Measurements from ENCODE around the gene C3orf62. TPM values are rescaled to one million over a fixed set of nuclear protein-coding genes. Genes with fewer than 3 reads are reported as not detected.

C3orf62 gene
- 6.5 TPM for total RNA-seq

- peak; percentile 61 to 76 for DNase-seq (ENCODE audit: low spot score in 2 of 2)
- no peak for FAIRE-seq
Measured at GRCh38 chr3:49276475-49277382, at the start of gene C3orf62. Gene C3orf62 (minus strand): TSS chr3:49277232. CDS start chr3:49276872, 360 bp downstream.

DNA sequence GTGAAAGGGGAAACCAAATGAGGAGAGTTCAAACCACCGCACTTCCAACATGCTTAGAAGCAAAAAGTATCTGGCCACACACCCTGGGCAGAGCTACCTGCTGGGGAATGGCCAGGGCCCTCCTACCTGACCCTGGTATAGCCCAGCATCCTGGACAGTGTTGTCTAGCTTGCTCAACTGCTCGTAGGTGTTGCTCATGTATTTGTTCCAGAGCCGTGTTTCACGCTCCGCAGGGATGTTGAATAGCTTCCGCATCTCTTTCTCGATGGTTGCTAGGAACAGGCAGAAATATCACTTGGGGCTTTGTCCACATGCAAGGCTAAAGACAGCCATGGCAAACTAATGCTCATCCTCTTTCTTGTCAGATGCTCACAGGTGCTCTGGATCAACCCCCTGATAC lies 47.7 kb upstream of the C3orf62 start:
- DNase-seq (ENCODE audit: low spot score in 2 of 2) (no peak), FAIRE-seq (no peak)

- no peak for FAIRE-seq
Measured at GRCh38 chr3:49316696-49317457, 39.8 kb upstream of the C3orf62 start.

DNA sequence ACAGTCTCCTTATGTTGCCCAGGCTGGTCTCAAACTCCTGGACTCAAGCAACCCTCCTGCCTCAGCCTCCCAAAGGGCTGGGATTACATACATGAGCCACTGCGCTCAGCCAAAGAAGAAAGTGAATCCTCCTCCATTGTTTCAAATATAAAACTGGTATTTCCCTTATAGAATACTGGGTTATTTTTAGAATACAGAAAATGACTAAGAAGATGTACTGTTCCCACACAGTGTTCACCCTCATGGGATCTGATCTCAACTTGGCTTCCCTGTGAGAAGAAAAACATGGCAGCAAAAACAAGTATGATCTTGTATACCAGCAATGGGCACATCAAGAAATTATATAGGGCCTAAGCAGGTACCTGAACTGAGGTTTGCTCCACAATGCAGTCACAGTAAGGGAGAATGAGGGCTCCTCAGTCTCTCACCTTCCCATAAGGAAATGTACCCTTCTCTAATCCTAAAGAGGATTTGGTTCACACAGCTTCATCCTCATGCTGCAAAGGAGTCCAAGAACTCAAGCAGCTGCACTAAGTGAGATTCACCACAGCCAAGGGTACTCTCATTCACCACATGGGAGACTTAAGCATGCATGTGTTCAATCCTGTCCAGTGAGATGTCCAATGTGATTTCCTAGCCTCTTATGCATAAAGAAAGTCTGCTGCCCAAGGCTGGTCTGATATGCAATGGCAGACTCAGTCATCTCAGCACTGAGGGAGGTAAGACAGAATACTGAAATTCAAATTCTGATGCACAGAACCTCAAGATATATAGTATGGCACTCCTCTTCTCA lies 37.1 kb upstream of the C3orf62 start:
- DNase-seq (ENCODE audit: low spot score in 2 of 2), result no peak
- no peak for FAIRE-seq

More at GRCh38 chr3:49316696-49317457, 39.8 kb upstream of the C3orf62 start:
- DNase-seq (ENCODE audit: low spot score in 2 of 2), result no peak

DNA sequence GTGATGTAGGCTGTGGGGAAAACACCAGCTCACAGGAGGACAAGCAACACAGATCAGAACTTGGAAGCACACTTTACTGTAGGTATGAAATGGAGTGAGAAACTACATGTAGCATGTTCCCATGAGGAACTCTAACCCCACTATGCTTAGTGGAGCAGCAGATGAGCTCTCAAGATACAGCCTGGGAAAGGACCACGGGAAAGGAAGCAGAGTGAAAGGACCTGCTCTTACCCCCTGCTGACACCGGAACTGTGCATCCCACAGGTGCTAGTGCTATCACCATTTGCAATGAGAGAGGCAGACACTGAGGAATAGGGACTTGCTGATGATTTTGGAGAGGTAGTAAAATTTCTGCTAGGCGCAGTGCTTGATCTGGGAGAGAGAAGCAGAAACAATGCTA lies 34.3 kb upstream of the C3orf62 start:
- no peak for FAIRE-seq
- DNase-seq (ENCODE audit: low spot score in 2 of 2), result no peak

GRCh38 chr3:49310677-49311076 lies 33.6 kb upstream of the C3orf62 start:
- DNase-seq (ENCODE audit: low spot score in 2 of 2) (no peak), FAIRE-seq (no peak)

DNA sequence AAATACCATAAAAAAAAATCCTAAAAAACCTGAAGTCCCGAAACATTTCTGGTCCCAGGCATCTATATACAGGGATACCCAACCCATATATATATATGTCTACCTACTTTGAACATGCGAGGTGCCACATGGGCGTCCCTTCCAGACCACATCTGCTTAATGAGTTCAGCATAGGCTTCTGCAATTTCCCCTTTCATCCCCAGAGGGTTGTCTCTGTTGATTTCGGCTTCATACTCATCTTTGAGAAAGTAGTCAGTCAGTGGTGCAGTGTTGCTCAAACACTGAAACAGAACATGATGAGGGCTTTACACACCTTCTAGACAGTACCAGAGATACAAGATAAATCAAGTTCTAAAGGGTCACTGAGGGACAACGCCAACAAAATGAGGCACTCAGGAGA lies 28.6 kb upstream of the C3orf62 start:
- no peak for DNase-seq (ENCODE audit: low spot score in 2 of 2)
- no peak for FAIRE-seq

DNA sequence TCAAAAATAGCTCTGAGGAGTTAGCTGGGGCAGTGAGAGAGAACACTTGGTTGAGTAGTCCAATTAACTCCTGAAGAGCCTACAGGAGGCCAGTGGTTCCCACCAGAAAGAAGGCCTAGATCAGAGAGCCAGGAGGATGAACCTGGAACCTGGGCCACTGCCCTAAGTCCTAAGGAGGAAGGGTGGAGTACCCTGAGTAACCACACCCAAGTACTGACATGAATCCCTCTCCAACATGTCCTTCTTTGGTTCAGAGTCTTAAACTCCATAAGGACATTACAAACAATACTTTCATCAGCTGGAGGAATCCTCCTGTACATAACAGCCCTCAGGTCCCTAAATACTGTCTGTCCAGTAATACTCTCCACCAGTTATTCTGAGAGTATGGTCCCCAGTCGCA lies 25.6 kb upstream of the C3orf62 start:
- DNase-seq (ENCODE audit: low spot score in 2 of 2), result no peak
- FAIRE-seq, result no peak

GRCh38 chr3:49300595-49300994 lies 23.6 kb upstream of the C3orf62 start:
- DNase-seq (ENCODE audit: low spot score in 2 of 2), result no peak
- no peak for FAIRE-seq

DNA sequence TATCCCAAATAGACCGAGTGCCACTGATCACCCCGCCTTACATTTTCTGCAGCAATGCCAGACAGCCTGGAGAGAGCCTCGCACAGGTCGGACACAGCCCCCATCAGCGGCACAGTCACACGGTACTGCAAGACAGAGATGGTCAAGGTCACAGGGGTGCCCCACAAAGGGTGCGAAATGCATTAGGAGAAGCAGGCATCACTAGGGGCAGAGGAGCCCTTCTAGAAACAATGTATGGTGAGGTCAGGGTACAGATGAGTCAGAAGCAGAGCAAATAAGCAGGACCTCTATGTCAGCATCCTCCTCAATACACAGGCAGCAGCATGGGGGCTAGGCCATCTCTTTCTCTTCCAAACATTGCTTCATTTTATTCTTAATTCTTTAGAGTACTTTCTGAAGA lies 21.5 kb upstream of the C3orf62 start:
- FAIRE-seq (no peak), DNase-seq (ENCODE audit: low spot score in 2 of 2) (no peak)

DNA sequence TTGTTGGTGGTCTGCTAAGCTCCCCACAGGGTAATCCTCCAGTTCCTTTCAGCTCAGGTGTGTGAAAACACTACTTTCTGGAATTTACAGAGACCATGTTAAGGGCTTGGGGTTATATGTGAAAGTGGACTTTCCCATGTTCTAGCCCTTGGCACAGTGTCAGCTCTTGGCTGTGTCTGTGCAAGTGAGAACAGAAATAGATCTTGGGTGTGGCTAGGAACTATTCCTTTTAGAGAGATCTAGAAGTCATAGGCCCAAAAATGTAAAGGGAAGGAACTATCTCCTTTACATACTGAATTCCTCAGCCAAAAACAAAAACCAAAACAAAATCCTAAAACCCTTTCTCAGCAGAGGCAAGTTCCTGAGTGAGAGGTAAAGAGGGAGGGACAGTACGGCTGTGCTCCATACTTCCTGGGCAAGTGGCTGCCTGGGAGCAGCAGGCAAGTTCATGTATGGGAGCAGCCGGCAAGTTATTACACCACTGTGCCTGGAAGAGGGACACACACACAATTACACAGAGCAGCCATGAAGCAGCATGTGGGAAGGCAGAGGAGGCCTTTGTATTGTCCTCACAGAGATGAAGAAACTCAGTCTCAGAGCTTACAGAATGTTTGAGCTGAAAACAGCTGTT lies 19.9 kb upstream of the C3orf62 start:
- no peak for DNase-seq (ENCODE audit: low spot score in 2 of 2)
- FAIRE-seq, result no peak

DNA sequence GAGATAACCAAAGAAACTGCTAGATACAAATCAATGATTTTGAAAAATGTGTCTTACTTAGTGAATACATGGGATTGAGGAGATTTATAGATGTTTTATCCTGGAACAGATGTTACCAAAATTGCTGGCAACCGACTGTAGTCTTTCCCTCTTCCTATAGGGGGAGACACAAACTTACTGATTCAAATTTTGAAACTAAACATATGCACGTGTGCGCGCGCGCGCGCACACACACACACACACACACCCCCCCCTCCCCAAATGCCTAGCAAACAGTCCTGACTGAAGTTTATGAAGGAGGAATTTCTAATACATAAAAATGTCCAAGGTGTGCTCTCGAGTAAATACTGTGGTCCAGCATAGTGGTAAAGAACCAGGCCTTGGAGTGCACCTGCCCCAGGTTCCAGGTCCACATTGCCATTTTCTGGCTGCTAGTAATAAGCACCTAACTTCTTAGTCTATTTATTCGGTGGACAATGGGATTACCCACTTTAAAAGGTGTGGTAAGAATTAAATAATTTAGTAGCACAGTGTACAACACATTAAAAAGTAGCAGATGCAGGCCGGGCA lies 18.5 kb upstream of the C3orf62 start:
- DNase-seq (ENCODE audit: low spot score in 2 of 2), result peak in 1 of 2 donors; percentile 52
- no peak for FAIRE-seq

- no peak for FAIRE-seq
Measured at GRCh38 chr3:49294343-49294742, 17.3 kb upstream of the C3orf62 start.

DNA sequence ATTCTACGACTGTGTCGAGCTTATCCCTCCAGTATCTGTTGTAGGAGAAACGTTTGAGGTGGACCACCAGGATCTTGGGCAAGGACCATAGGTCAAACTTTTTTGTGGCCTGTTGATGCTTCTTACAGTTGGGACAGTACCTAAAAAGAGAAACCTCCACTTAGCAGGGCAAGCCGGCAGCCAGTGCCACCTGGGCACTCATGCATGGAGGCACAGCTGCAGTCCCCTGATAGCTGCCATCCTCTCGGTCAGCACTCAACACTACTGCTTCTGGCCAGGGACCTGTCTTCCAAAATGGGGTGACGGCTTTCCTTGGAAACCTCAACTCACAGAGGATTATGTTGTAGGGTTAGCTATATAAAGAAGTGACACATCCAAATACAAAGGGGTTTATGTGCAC lies 7.0 kb upstream of the C3orf62 start:
- DNase-seq (ENCODE audit: low spot score in 2 of 2), result no peak
- no peak for FAIRE-seq

More at GRCh38 chr3:49294343-49294742, 17.3 kb upstream of the C3orf62 start:
- no peak for DNase-seq (ENCODE audit: low spot score in 2 of 2)

DNA sequence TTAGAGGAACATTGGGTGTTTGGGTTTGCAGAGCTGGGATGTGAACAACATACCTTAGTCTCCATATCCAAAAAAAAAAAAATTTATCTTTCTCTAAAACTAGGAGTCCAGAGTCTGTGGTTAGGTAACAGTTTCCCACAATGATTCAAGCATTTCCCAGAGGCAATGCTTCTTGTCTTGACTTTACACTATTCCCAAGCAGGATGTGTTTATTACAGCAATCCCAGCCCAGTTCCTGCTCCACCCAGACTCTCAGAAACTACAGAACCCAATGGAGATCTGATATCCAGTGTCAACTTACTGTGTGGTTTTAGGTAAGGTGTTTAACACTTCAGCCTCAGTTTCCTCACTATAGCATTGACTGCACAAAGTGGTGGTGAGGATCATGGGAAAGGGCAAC lies 2.3 kb upstream of the C3orf62 start:
- DNase-seq (ENCODE audit: low spot score in 2 of 2) (no peak), FAIRE-seq (no peak)

- no peak for FAIRE-seq
- DNase-seq (ENCODE audit: low spot score in 2 of 2), result no peak
Measured at GRCh38 chr3:49278548-49278947, 1.5 kb upstream of the C3orf62 start.

DNA sequence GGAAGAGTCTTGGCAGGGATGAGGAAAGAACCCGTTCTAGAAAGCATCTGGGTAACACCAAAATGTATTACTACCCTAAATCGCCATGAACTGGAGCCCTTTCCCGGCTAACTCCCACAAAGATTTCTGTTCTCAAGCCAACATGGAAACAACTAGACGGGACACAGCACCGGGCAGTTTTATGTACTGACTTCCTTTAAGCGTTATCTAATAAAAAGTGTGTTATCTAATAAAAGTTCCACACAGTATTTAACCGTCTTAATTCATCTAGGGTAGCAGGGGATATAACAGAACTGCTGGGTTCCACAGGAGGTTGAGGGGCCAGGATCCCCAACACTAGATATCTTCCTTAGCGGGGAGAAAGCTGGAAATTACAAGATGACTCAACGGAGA lies 347 bp upstream of the C3orf62 start:
- DNase-seq (ENCODE audit: low spot score in 2 of 2), result peak in 1 of 2 donors; percentile 19
- no peak for FAIRE-seq

DNA sequence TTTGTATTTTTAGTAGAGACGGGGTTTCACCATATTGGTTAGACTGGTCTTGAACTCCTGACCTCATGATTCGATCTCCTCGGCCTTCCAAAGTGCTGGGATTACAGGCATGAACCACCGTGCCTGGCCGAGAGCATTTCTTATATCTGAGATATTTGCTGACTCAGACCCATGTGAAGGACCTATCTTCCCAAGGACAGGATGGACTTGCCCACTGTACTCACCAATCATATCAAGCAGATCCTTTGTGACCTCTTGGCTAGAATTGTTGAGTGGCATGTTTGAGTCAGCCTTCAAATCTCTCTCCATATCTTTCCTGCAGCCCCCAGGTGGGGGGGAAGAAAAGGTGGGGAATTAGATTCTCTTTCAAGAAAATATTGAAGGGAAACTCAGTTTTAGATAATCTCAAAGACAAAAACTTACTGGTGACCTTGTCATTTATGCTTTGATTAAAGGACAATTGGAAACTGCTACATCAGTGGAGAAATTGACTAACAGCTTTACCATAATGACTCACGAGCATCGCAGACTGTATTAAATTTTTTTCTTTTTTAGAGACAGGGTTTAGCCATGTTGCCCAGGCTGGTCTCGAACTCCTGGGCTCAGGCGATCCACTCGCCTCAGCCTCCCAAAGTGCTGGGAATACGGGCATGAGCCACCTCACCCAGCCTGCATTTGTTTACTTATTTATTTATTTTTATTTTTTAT lies 3.1 kb downstream of the C3orf62 start:
- FAIRE-seq (no peak), DNase-seq (ENCODE audit: low spot score in 2 of 2) (no peak)

DNA sequence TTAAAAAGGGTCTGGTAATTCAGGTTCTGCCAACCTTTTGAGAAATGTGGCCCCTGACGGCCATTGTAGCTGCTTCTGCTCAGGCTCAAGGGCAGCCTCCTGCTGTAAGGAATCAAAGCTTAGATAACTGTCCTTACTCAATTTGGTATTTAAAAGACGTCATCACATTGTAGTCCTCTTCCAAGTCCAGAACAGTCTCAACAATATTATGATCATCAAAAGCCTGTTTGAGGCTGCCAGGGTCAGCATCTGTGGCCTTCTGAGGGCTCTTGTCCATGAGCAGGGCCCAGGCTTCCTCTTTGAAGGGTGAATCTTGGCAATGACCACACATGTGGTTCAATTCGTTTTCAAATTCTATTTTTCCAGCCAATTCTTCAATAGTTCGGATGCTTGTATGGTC lies 6.0 kb downstream of the C3orf62 start:
- no peak for DNase-seq (ENCODE audit: low spot score in 2 of 2)
- no peak for FAIRE-seq
